ENCODE results near the gene NPPB.

NPPB gene

GRCh38 chr1:11857164-11857851 is 1.4 kb downstream of the NPPB start:
- Mint-ChIP-seq H3K9me3 (no peaks in the 10 kb centered on the region), H3K4me1 (ENCODE audit: low read depth) (no peaks in the 10 kb centered on the region), H3K27me3 (peaks cover 61% of the 10 kb centered on the region), H3K4me3 (no peak overlapping the region), H3K36me3 (ENCODE audit: low read depth) (no peaks in the 10 kb centered on the region), H3K27ac (no peak overlapping the region)
- intact Hi-C loops (cut with micrococcal nuclease), result no loop called here

DNA sequence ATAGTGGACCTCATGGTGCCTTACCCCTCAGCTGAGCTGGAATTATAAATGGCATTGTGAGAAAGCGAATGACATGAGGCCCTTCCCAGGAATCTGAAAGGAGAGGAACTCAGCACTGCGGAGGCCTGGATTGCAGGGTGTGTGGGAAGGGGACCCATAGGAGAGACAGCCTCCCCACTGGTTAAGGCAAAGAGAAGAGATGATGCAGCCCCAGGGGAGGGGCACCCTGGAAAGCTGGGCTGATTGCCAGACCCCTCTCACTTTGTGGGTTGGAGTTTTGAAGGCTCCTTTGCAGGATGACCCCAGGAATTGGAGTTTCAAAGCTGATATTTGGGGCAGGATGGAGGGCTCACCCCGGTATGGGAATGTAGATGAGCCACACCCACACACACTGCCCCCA is 2.0 kb downstream of the NPPB start:
- intact Hi-C loops (cut with micrococcal nuclease), result no loop called here

GRCh38 chr1:11855430-11855829 is 3.3 kb downstream of the NPPB start:
- Mint-ChIP-seq H3K4me1 (ENCODE audit: low read depth) (peaks cover 16% of the 10 kb centered on the region), H3K36me3 (ENCODE audit: low read depth) (no peaks in the 10 kb centered on the region), H3K27ac (no peak overlapping the region), H3K4me3 (no peak overlapping the region), H3K27me3 (peaks cover 48% of the 10 kb centered on the region), H3K9me3 (no peaks in the 10 kb centered on the region)
- intact Hi-C loops (cut with micrococcal nuclease), result no loop called here

More for the DNA sequence above, 2.0 kb downstream of the NPPB start:
- H3K27me3 Mint-ChIP-seq, result peaks cover 59% of the 10 kb centered on the region
- H3K4me3 Mint-ChIP-seq, result no peak overlapping the region
- H3K36me3 Mint-ChIP-seq (ENCODE audit: low read depth), result no peaks in the 10 kb centered on the region
- no peaks in the 10 kb centered on the region for H3K9me3 Mint-ChIP-seq
- H3K4me1 Mint-ChIP-seq (ENCODE audit: low read depth), result peaks cover 3% of the 10 kb centered on the region
- H3K27ac Mint-ChIP-seq, result no peak overlapping the region

GRCh38 chr1:11854519-11854918 is 4.2 kb downstream of the NPPB start:
- Mint-ChIP-seq H3K36me3 (ENCODE audit: low read depth) (peaks cover 5% of the 10 kb centered on the region), H3K27me3 (peaks cover 40% of the 10 kb centered on the region), H3K9me3 (no peaks in the 10 kb centered on the region), H3K4me3 (no peak overlapping the region), H3K4me1 (ENCODE audit: low read depth) (peaks cover 19% of the 10 kb centered on the region), H3K27ac (no peak overlapping the region)
- intact Hi-C loops (cut with micrococcal nuclease), result no loop called here

DNA sequence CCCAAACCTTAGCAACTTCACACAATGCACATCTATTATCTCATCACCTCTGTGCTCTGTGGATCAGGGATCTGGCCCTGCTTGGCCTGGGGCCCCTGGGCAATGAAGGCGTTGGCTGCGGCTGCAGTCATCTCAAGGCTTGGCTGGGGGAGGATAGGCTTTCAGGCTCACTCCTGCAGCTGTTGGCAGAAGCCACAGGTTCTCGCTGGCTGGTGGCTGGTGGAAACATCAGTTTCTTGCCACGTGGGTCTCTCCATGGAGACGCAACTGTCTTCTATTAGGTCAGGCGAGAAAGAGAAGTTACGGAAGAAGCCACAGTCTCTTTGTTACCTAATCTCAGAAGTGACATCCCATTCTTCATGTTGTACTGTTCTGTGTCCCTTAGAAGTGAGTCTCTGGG is 7.6 kb downstream of the NPPB start:
- Mint-ChIP-seq H3K9me3 (no peaks in the 10 kb centered on the region), H3K27me3 (peaks cover 14% of the 10 kb centered on the region), H3K27ac (no peak overlapping the region), H3K4me3 (no peak overlapping the region), H3K4me1 (ENCODE audit: low read depth) (peaks cover 19% of the 10 kb centered on the region), H3K36me3 (ENCODE audit: low read depth) (peaks cover 31% of the 10 kb centered on the region)
- intact Hi-C loops (cut with micrococcal nuclease), result no loop called here

- Mint-ChIP-seq H3K4me1 (ENCODE audit: low read depth) (peaks cover 19% of the 10 kb centered on the region), H3K36me3 (ENCODE audit: low read depth) (peaks cover 41% of the 10 kb centered on the region), H3K27me3 (peaks cover 14% of the 10 kb centered on the region), H3K4me3 (no peak overlapping the region), H3K9me3 (no peaks in the 10 kb centered on the region), H3K27ac (no peak overlapping the region)
- intact Hi-C loops (cut with micrococcal nuclease), result no loop called here
These were observed 8.6 kb downstream of the NPPB start for GRCh38 chr1:11850156-11850555.

DNA sequence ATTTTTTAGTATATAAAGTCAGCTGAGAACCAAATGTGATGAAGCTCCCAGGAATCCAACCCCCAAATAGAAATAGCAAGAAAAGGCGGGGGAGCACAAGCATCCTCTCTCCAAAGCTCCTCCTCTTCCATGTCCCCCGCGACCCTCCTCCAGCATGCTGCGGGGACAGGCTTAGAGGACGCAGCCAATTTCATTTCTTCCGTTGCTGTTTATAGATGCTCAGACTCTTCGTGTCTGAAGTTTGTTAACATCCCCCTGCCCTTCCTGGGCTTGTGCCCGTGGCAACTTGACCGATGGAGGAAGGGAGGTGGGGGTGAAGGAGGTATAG is 10.4 kb downstream of the NPPB start:
- intact Hi-C loops (cut with micrococcal nuclease), result no loop called here
- Mint-ChIP-seq H3K27me3 (peaks cover 5% of the 10 kb centered on the region), H3K36me3 (ENCODE audit: low read depth) (peaks cover 59% of the 10 kb centered on the region), H3K4me3 (no peak overlapping the region), H3K4me1 (ENCODE audit: low read depth) (peaks cover 33% of the 10 kb centered on the region), H3K27ac (no peak overlapping the region), H3K9me3 (no peaks in the 10 kb centered on the region)

GRCh38 chr1:11847667-11848372 is 10.9 kb downstream of the NPPB start, which contains the start of gene NPPA:
Gene NPPA (minus strand): TSS chr1:11847783. CDS start chr1:11847684, 99 bp downstream.
- intact Hi-C loops (cut with micrococcal nuclease), result no loop called here
- Mint-ChIP-seq H3K9me3 (no peaks in the 10 kb centered on the region), H3K36me3 (ENCODE audit: low read depth) (peaks cover 64% of the 10 kb centered on the region), H3K4me3 (no peak within 1 kb of the TSS), H3K27me3 (peaks cover under 1% of the 10 kb centered on the region), H3K27ac (no peak within 1 kb of the TSS), H3K4me1 (ENCODE audit: low read depth) (peaks cover 38% of the 10 kb centered on the region)

GRCh38 chr1:11845641-11846335 is 13.0 kb downstream of the NPPB start:
- peaks cover 46% of the 10 kb centered on the region for H3K4me1 Mint-ChIP-seq (ENCODE audit: low read depth)
- H3K27ac Mint-ChIP-seq, result no peak overlapping the region
- H3K4me3 Mint-ChIP-seq, result no peak overlapping the region
- peaks cover 85% of the 10 kb centered on the region for H3K36me3 Mint-ChIP-seq (ENCODE audit: low read depth)
- no peaks in the 10 kb centered on the region for H3K27me3 Mint-ChIP-seq
- intact Hi-C loops (cut with micrococcal nuclease), result no loop called here
- H3K9me3 Mint-ChIP-seq, result no peaks in the 10 kb centered on the region

DNA sequence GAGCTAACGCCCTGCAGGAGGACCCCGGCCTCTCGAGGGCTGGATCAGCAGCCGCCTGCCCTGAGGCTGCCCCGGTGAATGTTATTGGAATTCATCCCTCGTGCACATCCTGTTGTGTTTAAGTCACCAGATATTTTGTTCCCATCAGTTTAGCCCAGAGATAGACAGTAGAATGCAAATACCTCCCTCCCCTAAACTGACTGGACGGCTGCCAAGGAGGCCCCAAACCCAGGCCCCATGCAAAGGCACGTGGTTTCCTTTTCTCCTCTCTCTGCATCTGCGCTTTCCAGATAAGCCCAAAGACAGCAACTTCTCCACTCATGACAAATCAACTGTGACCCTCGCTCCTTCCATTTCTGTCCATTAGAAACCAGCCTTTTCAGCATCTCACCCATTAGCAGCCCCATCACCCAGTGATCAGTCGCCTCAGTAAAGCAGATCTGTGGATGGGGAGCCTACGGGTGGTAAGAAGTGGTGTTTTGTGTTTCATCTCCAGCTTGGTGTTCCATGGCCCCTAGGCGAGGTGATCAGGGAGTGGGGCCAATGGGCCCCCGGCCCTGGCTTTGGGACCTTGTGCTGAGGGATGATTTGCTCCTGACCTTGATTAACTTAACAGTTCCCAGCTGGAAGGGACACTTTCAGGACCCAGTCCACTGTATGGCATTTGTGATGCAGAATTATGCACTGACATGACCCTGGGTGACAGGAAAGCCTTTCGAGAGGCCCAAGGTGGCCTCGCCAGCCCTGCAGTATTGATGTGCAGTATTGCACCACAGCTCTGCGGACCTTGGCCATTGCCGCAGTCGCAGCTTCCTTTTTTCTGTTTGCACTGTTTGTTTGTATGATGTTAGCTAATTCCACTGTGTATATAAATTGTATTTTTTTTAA is 16.3 kb downstream of the NPPB start:
- Mint-ChIP-seq H3K27ac (no peak overlapping the region), H3K4me1 (ENCODE audit: low read depth) (peaks cover 51% of the 10 kb centered on the region), H3K36me3 (ENCODE audit: low read depth) (peaks cover 100% of the 10 kb centered on the region), H3K9me3 (no peaks in the 10 kb centered on the region), H3K27me3 (no peaks in the 10 kb centered on the region), H3K4me3 (no peak overlapping the region)
- intact Hi-C loops (cut with micrococcal nuclease), result no loop called here

DNA sequence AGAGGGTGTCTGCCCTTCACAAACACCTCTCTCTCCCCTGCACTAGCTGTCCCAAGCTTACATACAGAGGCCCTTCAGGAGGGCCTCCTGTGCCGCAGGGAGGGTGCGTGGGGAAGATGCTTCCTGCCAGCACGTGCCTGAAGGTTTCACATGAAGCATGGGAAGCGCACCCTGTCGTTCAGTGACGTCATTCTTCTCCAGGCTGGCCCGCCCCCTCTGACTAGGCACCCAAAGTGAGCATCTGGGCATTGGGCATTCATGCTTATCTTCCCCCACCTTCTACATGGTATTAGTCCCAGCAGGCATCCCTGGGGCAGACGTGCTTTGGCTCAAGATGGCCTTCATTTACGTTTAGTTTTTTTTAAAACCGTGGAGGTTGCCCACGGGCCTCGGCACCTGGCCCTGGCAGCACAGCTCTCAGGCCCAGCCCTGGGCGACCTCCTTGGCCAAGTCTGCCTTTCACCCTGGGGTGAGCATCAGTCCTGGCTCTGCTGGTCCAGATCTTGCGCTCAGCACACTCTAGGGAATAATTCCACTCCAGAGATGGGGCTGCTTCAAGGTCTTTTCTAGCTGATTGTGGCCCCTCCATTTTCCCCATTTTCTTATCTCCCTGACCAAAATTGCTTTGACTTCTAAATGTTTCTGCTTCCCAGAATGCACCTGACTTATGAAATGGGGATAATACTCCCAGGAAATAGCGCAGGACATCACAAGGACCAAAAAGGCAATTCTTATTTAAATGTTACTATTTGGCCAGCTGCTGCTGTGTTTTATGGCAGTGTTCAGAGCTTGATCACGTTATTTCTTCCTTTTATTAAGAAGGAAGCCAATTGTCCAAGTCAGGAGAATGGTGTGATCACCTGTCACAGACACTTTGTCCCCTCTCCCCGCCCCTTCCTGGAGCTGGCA is 17.2 kb downstream of the NPPB start:
- Mint-ChIP-seq H3K27me3 (no peaks in the 10 kb centered on the region), H3K4me3 (no peak overlapping the region), H3K4me1 (ENCODE audit: low read depth) (peaks cover 51% of the 10 kb centered on the region), H3K27ac (no peak overlapping the region), H3K9me3 (no peaks in the 10 kb centered on the region), H3K36me3 (ENCODE audit: low read depth) (peaks cover 100% of the 10 kb centered on the region)
- intact Hi-C loops (cut with micrococcal nuclease), result no loop called here

DNA sequence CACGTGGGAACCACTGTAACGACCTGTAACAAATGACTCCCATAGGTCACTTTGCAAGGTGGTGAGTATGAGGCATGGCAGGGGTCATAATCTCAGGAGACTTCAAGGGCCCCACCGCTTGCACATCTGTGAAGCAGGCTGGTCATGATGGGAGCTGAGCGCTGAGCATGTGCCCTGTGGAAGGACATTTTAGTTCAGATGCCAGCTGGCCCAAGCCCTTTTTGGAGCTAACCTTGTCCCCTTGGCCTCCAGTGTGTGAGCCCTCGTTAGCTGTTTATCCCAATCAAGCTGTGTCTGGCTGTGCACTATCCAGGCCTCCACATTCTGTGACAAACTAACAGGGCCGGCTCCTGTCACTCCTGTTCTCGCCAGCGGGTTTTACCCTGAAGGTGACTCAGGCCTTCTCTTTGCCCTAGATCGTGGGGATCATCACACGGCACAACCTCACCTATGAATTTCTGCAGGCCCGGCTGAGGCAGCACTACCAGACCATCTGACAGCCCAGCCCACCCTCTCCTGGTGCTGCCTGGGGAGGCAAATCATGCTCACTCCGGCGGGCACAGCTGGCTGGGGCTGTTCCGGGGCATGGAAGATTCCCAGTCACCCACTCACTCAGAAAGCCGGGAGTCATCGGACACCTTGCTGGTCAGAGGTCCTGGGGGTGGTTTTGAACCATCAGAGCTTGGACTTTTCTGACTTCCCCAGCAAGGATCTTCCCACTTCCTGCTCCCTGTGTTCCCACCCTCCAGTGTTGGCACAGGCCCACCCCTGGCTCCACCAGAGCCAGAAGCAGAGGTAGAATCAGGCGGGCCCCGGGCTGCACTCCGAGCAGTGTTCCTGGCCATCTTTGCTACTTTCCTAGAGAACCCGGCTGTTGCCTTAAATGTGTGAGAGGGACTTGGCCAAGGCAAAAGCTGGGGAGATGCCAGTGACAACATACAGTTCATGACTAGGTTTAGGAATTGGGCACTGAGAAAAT is 18.7 kb downstream of the NPPB start:
- intact Hi-C loops (cut with micrococcal nuclease), result loop anchor here (2.0 kb wide), 1 partner anchor 67 kb away; no protein-coding TSS in a partner anchor
- Mint-ChIP-seq H3K27ac (no peak overlapping the region), H3K4me3 (no peak overlapping the region), H3K27me3 (no peaks in the 10 kb centered on the region), H3K36me3 (ENCODE audit: low read depth) (peaks cover 100% of the 10 kb centered on the region), H3K9me3 (no peaks in the 10 kb centered on the region), H3K4me1 (ENCODE audit: low read depth) (peaks cover 51% of the 10 kb centered on the region)
